ENCODE measurements around the gene APBB2.
A peak's percentile ranks its signal among the peaks of the same experiment; 100 is the strongest.

The APBB2 gene

GRCh38 chr4:41236032-41236431 lies 21.7 kb upstream of the APBB2 start:
- Histone ChIP-seq H3K36me3 (ENCODE audit: control insufficient read depth, insufficient read depth, low read length, severe bottlenecking) (no peaks in the 10 kb centered on the region), H3K27me3 (replicated peaks; ENCODE audit: control insufficient read depth, insufficient read depth, low read length) (no peaks in the 10 kb centered on the region), H3K4me3 (ENCODE audit: low read length) (no peak overlapping the region), H3K9me3 (ENCODE audit: control insufficient read depth, low read length) (peaks cover 9% of the 10 kb centered on the region), H3K4me1 (ENCODE audit: control insufficient read depth, insufficient read depth, low read length) (no peaks in the 10 kb centered on the region), H3K9ac (ENCODE audit: low read length) (no peak overlapping the region)
- peak; percentile 57 for DNase-seq (ENCODE audit: low read depth)

GRCh38 chr4:41232856-41233255 lies 18.5 kb upstream of the APBB2 start:
- no peaks in the 10 kb centered on the region for H3K4me1 ChIP-seq (ENCODE audit: control insufficient read depth, insufficient read depth, low read length)
- no peaks in the 10 kb centered on the region for H3K36me3 ChIP-seq (ENCODE audit: control insufficient read depth, insufficient read depth, low read length, severe bottlenecking)
- no peak for DNase-seq (ENCODE audit: low read depth)
- no peaks in the 10 kb centered on the region for H3K27me3 ChIP-seq (replicated peaks; ENCODE audit: control insufficient read depth, insufficient read depth, low read length)
- H3K4me3 ChIP-seq (ENCODE audit: low read length), result no peak overlapping the region
- H3K9me3 ChIP-seq (ENCODE audit: control insufficient read depth, low read length), result peaks cover under 1% of the 10 kb centered on the region
- no peak overlapping the region for H3K9ac ChIP-seq (ENCODE audit: low read length)

GRCh38 chr4:41232406-41232805 lies 18.1 kb upstream of the APBB2 start:
- Histone ChIP-seq H3K9me3 (ENCODE audit: control insufficient read depth, low read length) (no peaks in the 10 kb centered on the region), H3K4me1 (ENCODE audit: control insufficient read depth, insufficient read depth, low read length) (no peaks in the 10 kb centered on the region), H3K9ac (ENCODE audit: low read length) (no peak overlapping the region), H3K4me3 (ENCODE audit: low read length) (no peak overlapping the region), H3K36me3 (ENCODE audit: control insufficient read depth, insufficient read depth, low read length, severe bottlenecking) (no peaks in the 10 kb centered on the region), H3K27me3 (replicated peaks; ENCODE audit: control insufficient read depth, insufficient read depth, low read length) (no peaks in the 10 kb centered on the region)
- no peak for DNase-seq (ENCODE audit: low read depth)

GRCh38 chr4:41227902-41228301 lies 13.6 kb upstream of the APBB2 start:
- Histone ChIP-seq H3K27me3 (replicated peaks; ENCODE audit: control insufficient read depth, insufficient read depth, low read length) (no peaks in the 10 kb centered on the region), H3K4me3 (ENCODE audit: low read length) (no peak overlapping the region), H3K9me3 (ENCODE audit: control insufficient read depth, low read length) (no peaks in the 10 kb centered on the region), H3K4me1 (ENCODE audit: control insufficient read depth, insufficient read depth, low read length) (no peaks in the 10 kb centered on the region), H3K36me3 (ENCODE audit: control insufficient read depth, insufficient read depth, low read length, severe bottlenecking) (no peaks in the 10 kb centered on the region), H3K9ac (ENCODE audit: low read length) (no peak overlapping the region)
- DNase-seq (ENCODE audit: low read depth), result no peak

GRCh38 chr4:41221850-41222645 lies 7.7 kb upstream of the APBB2 start:
- H3K36me3 ChIP-seq (ENCODE audit: control insufficient read depth, insufficient read depth, low read length, severe bottlenecking), result no peaks in the 10 kb centered on the region
- no peaks in the 10 kb centered on the region for H3K9me3 ChIP-seq (ENCODE audit: control insufficient read depth, low read length)
- no peak overlapping the region for H3K9ac ChIP-seq (ENCODE audit: low read length)
- no peaks in the 10 kb centered on the region for H3K27me3 ChIP-seq (replicated peaks; ENCODE audit: control insufficient read depth, insufficient read depth, low read length)
- peaks cover 3% of the 10 kb centered on the region for H3K4me1 ChIP-seq (ENCODE audit: control insufficient read depth, insufficient read depth, low read length)
- no peak overlapping the region for H3K4me3 ChIP-seq (ENCODE audit: low read length)
- DNase-seq (ENCODE audit: low read depth), result no peak

GRCh38 chr4:41219421-41219950 lies 5.1 kb upstream of the APBB2 start:
- H3K4me3 ChIP-seq (ENCODE audit: low read length), result no peak overlapping the region
- H3K4me1 ChIP-seq (ENCODE audit: control insufficient read depth, insufficient read depth, low read length), result peaks cover 16% of the 10 kb centered on the region
- H3K36me3 ChIP-seq (ENCODE audit: control insufficient read depth, insufficient read depth, low read length, severe bottlenecking), result no peaks in the 10 kb centered on the region
- no peaks in the 10 kb centered on the region for H3K9me3 ChIP-seq (ENCODE audit: control insufficient read depth, low read length)
- DNase-seq (ENCODE audit: low read depth), result no peak
- no peaks in the 10 kb centered on the region for H3K27me3 ChIP-seq (replicated peaks; ENCODE audit: control insufficient read depth, insufficient read depth, low read length)
- H3K9ac ChIP-seq (ENCODE audit: low read length), result no peak overlapping the region

- H3K9me3 ChIP-seq (ENCODE audit: control insufficient read depth, low read length), result no peaks in the 10 kb centered on the region
- peaks cover 16% of the 10 kb centered on the region for H3K4me1 ChIP-seq (ENCODE audit: control insufficient read depth, insufficient read depth, low read length)
- H3K9ac ChIP-seq (ENCODE audit: low read length), result no peak overlapping the region
- H3K36me3 ChIP-seq (ENCODE audit: control insufficient read depth, insufficient read depth, low read length, severe bottlenecking), result no peaks in the 10 kb centered on the region
- H3K27me3 ChIP-seq (replicated peaks; ENCODE audit: control insufficient read depth, insufficient read depth, low read length), result no peaks in the 10 kb centered on the region
- no peak overlapping the region for H3K4me3 ChIP-seq (ENCODE audit: low read length)
- no peak for DNase-seq (ENCODE audit: low read depth)
These were observed 4.4 kb upstream of the APBB2 start for GRCh38 chr4:41218703-41219102.

GRCh38 chr4:41217374-41217773 lies 3.0 kb upstream of the APBB2 start:
- no peak for DNase-seq (ENCODE audit: low read depth)
- H3K27me3 ChIP-seq (replicated peaks; ENCODE audit: control insufficient read depth, insufficient read depth, low read length), result no peaks in the 10 kb centered on the region
- H3K36me3 ChIP-seq (ENCODE audit: control insufficient read depth, insufficient read depth, low read length, severe bottlenecking), result no peaks in the 10 kb centered on the region
- peaks cover 25% of the 10 kb centered on the region for H3K4me1 ChIP-seq (ENCODE audit: control insufficient read depth, insufficient read depth, low read length)
- H3K9me3 ChIP-seq (ENCODE audit: control insufficient read depth, low read length), result no peaks in the 10 kb centered on the region
- H3K9ac ChIP-seq (ENCODE audit: low read length), result peak overlapping the region; percentile 88
- H3K4me3 ChIP-seq (ENCODE audit: low read length), result peak overlapping the region; percentile 82

- H3K4me1 ChIP-seq (ENCODE audit: control insufficient read depth, insufficient read depth, low read length), result peaks cover 29% of the 10 kb centered on the region
These were observed 2.6 kb upstream of the APBB2 start for GRCh38 chr4:41217020-41217333.

GRCh38 chr4:41216294-41217019 lies 2.1 kb upstream of the APBB2 start:
- H3K9me3 ChIP-seq (ENCODE audit: control insufficient read depth, low read length), result no peaks in the 10 kb centered on the region
- peak overlapping the region; percentile 82 for H3K4me3 ChIP-seq (ENCODE audit: low read length)
- peak overlapping the region; percentile 88 for H3K9ac ChIP-seq (ENCODE audit: low read length)
- no peaks in the 10 kb centered on the region for H3K36me3 ChIP-seq (ENCODE audit: control insufficient read depth, insufficient read depth, low read length, severe bottlenecking)
- H3K27me3 ChIP-seq (replicated peaks; ENCODE audit: control insufficient read depth, insufficient read depth, low read length), result no peaks in the 10 kb centered on the region
- H3K4me1 ChIP-seq (ENCODE audit: control insufficient read depth, insufficient read depth, low read length), result peaks cover 33% of the 10 kb centered on the region
- peak; percentile 85 for DNase-seq (ENCODE audit: low read depth)

More at GRCh38 chr4:41217020-41217333, 2.6 kb upstream of the APBB2 start:
- Histone ChIP-seq H3K36me3 (ENCODE audit: control insufficient read depth, insufficient read depth, low read length, severe bottlenecking) (no peaks in the 10 kb centered on the region), H3K4me3 (ENCODE audit: low read length) (peak overlapping the region; percentile 82), H3K9me3 (ENCODE audit: control insufficient read depth, low read length) (no peaks in the 10 kb centered on the region), H3K9ac (ENCODE audit: low read length) (peak overlapping the region; percentile 88), H3K27me3 (replicated peaks; ENCODE audit: control insufficient read depth, insufficient read depth, low read length) (no peaks in the 10 kb centered on the region)
- DNase-seq (ENCODE audit: low read depth), result no peak

GRCh38 chr4:41215969-41216293 lies 1.6 kb upstream of the APBB2 start:
- Histone ChIP-seq H3K36me3 (ENCODE audit: control insufficient read depth, insufficient read depth, low read length, severe bottlenecking) (no peaks in the 10 kb centered on the region), H3K4me3 (ENCODE audit: low read length) (peak overlapping the region; percentile 82), H3K9ac (ENCODE audit: low read length) (peak overlapping the region; percentile 88), H3K27me3 (replicated peaks; ENCODE audit: control insufficient read depth, insufficient read depth, low read length) (no peaks in the 10 kb centered on the region), H3K9me3 (ENCODE audit: control insufficient read depth, low read length) (no peaks in the 10 kb centered on the region), H3K4me1 (ENCODE audit: control insufficient read depth, insufficient read depth, low read length) (peaks cover 33% of the 10 kb centered on the region)
- no peak for DNase-seq (ENCODE audit: low read depth)
